ENCODE data around the gene SLC15A1.

Gene SLC15A1

GRCh38 chr13:98651744-98652143, 100.7 kb downstream of the SLC15A1 start:
- TF ChIP-seq CTCF (IDR thresholded peaks at IDR 0.05; ENCODE audit: low read depth, low read length, missing control alignments): no peak
- DNase-seq (ENCODE audit: extremely low read depth, low read depth): no peak
- H3K4me3 ChIP-seq (replicated peaks; ENCODE audit: low read depth, low read length): no peak overlapping the region

GRCh38 chr13:98650396-98651107, 101.9 kb downstream of the SLC15A1 start:
- no peak for TF ChIP-seq CTCF (IDR thresholded peaks at IDR 0.05; ENCODE audit: low read depth, low read length, missing control alignments)
- DNase-seq (ENCODE audit: extremely low read depth, low read depth): no peak
- H3K4me3 ChIP-seq (replicated peaks; ENCODE audit: low read depth, low read length): no peak overlapping the region

- H3K4me3 ChIP-seq (replicated peaks; ENCODE audit: low read depth, low read length): no peak overlapping the region
- no peak for DNase-seq (ENCODE audit: extremely low read depth, low read depth)
- no peak for TF ChIP-seq CTCF (IDR thresholded peaks at IDR 0.05; ENCODE audit: low read depth, low read length, missing control alignments)
These were observed 102.6 kb downstream of the SLC15A1 start for GRCh38 chr13:98649861-98650260.

- no peak for DNase-seq (ENCODE audit: extremely low read depth, low read depth)
These were observed 103.8 kb downstream of the SLC15A1 start for GRCh38 chr13:98648686-98649085.

GRCh38 chr13:98648141-98648540, 104.3 kb downstream of the SLC15A1 start:
- no peak for TF ChIP-seq CTCF (IDR thresholded peaks at IDR 0.05; ENCODE audit: low read depth, low read length, missing control alignments)
- no peak overlapping the region for H3K4me3 ChIP-seq (replicated peaks; ENCODE audit: low read depth, low read length)
- DNase-seq (ENCODE audit: extremely low read depth, low read depth): no peak

More at GRCh38 chr13:98648686-98649085, 103.8 kb downstream of the SLC15A1 start:
- no peak for TF ChIP-seq CTCF (IDR thresholded peaks at IDR 0.05; ENCODE audit: low read depth, low read length, missing control alignments)
- H3K4me3 ChIP-seq (replicated peaks; ENCODE audit: low read depth, low read length): no peak overlapping the region

- no peak for DNase-seq (ENCODE audit: extremely low read depth, low read depth)
- no peak for TF ChIP-seq CTCF (IDR thresholded peaks at IDR 0.05; ENCODE audit: low read depth, low read length, missing control alignments)
- no peak overlapping the region for H3K4me3 ChIP-seq (replicated peaks; ENCODE audit: low read depth, low read length)
These were observed 105.4 kb downstream of the SLC15A1 start for GRCh38 chr13:98647121-98647520.

- no peak overlapping the region for H3K4me3 ChIP-seq (replicated peaks; ENCODE audit: low read depth, low read length)
- TF ChIP-seq CTCF (IDR thresholded peaks at IDR 0.05; ENCODE audit: low read depth, low read length, missing control alignments): no peak
- no peak for DNase-seq (ENCODE audit: extremely low read depth, low read depth)
These were observed 109.0 kb downstream of the SLC15A1 start for GRCh38 chr13:98643479-98643878.

Data from HFF-Myc (cell line).